CD4-positive, alpha-beta T cell treated with Interleukin-6 for 4 hours (primary cell): ENCODE data around the gene CMTR2.

Experiments
- DNase-seq: peaks from one replicate; pipeline ENCODE4 v3.0.0-alpha.2; 2020; ENCODE audit warnings: mixed read lengths

The CMTR2 gene

GRCh38 chr16:71276589-71277334, 12.4 kb downstream of the CMTR2 start:
- no peak for DNase-seq

GRCh38 chr16:71273384-71273783, 15.8 kb downstream of the CMTR2 start:
- DNase-seq: no peak

- DNase-seq: no peak
These were observed 24.9 kb downstream of the CMTR2 start for GRCh38 chr16:71264299-71264698.

GRCh38 chr16:71263582-71263981, 25.6 kb downstream of the CMTR2 start:
- DNase-seq: no peak

GRCh38 chr16:71262391-71262790, 26.8 kb downstream of the CMTR2 start:
- DNase-seq: no peak

- no peak for DNase-seq
These were observed 28.2 kb downstream of the CMTR2 start for GRCh38 chr16:71260995-71261394.

- DNase-seq: no peak
These were observed 30.1 kb downstream of the CMTR2 start for GRCh38 chr16:71259086-71259485.

- no peak for DNase-seq
These were observed 30.8 kb downstream of the CMTR2 start for GRCh38 chr16:71258372-71258771.

- DNase-seq: no peak
These were observed 31.4 kb downstream of the CMTR2 start for GRCh38 chr16:71257768-71258167.

- DNase-seq: no peak
These were observed 33.5 kb downstream of the CMTR2 start for GRCh38 chr16:71255721-71256120.

GRCh38 chr16:71254832-71255525, 34.2 kb downstream of the CMTR2 start:
- no peak for DNase-seq

- DNase-seq: no peak
These were observed 38.6 kb downstream of the CMTR2 start for GRCh38 chr16:71250461-71251235.

- DNase-seq: no peak
These were observed 39.8 kb downstream of the CMTR2 start for GRCh38 chr16:71249399-71249798.

GRCh38 chr16:71247478-71247877, 41.7 kb downstream of the CMTR2 start:
- no peak for DNase-seq

- DNase-seq: no peak
These were observed 42.9 kb downstream of the CMTR2 start for GRCh38 chr16:71246309-71246708.

- no peak for DNase-seq
These were observed 44.7 kb downstream of the CMTR2 start for GRCh38 chr16:71244521-71244920.

GRCh38 chr16:71242601-71243000, 46.6 kb downstream of the CMTR2 start:
- no peak for DNase-seq

- no peak for DNase-seq
These were observed 47.2 kb downstream of the CMTR2 start for GRCh38 chr16:71242036-71242435.
